Heart left ventricle (tissue), 16 donors: ENCODE results near the gene PCNT. TPM values are rescaled to one million over a fixed set of nuclear protein-coding genes. Genes with fewer than 3 reads are reported as not detected.

Experiments
- ATAC-seq, 4 donors: fragments of 200-7000 bp; cut with Tn5 transposase; one replicate each; pipeline ENCODE4 v1.9.1; 2020 to 2022; ENCODE audit warnings: moderate library complexity in 4 of 4, mild to moderate bottlenecking in 3 of 4, moderate number of reproducible peaks in 1 of 4
- DNase-seq, 5 donors: peaks; one replicate each; pipeline ENCODE4 v3.0.0-alpha.2; 2020
- H3K27ac ChIP-seq, 12 donors: fragments of 200-600 bp; sonication (generic) in 4 of 12; one replicate each; pipeline versions ENCODE4 v1.5.0 to v1.8.0; 2016 to 2022; ENCODE audit warnings: mild to moderate bottlenecking in 2 of 12
- H3K27me3 ChIP-seq, 9 donors: fragments of 200-600 bp; sonication (generic) in 2 of 9; one replicate each; pipeline versions ENCODE4 v1.5.1 to v1.8.0; 2016 to 2022; ENCODE audit warnings: mild to moderate bottlenecking in 3 of 9
- H3K36me3 ChIP-seq, 9 donors: fragments of 200-600 bp; sonication (generic) in 2 of 9; one replicate each; pipeline versions ENCODE4 v1.5.0 to v1.8.0; 2018 to 2022; ENCODE audit warnings: mild to moderate bottlenecking in 2 of 9
- H3K4me1 ChIP-seq, 12 donors: fragments of 200-600 bp; sonication (generic) in 4 of 12; one replicate each; pipeline versions ENCODE4 v1.5.0 to v1.8.0; 2016 to 2022; ENCODE audit warnings: mild to moderate bottlenecking in 3 of 12
- H3K4me3 ChIP-seq, 12 donors: fragments of 200-600 bp; sonication (generic) in 4 of 12; one replicate each; pipeline versions ENCODE4 v1.5.0 to v1.8.0; 2017 to 2022; ENCODE audit warnings: mild to moderate bottlenecking in 9 of 12, moderate library complexity in 4 of 12
- H3K9me3 ChIP-seq, 12 donors: fragments of 200-600 bp; sonication (generic) in 4 of 12; one replicate each; pipeline versions ENCODE4 v1.5.0 to v1.8.0; 2016 to 2022; ENCODE audit warnings: mild to moderate bottlenecking in 1 of 12
- POLR2A ChIP-seq, 2 donors: fragments of 450-650 bp; IDR thresholded peaks; one replicate each; pipeline ENCODE4 v1.6.1; 2017; ENCODE audit warnings: antibody characterized with exemption in 2 of 2, mild to moderate bottlenecking in 2 of 2, moderate library complexity in 2 of 2
- WGBS, 4 donors: extraction: QIAGEN DNeasy Blood & Tissue Kit in 2 of 4; methylation state at CpG; one replicate each; pipeline versions ENCODE4 v1.1.5 to v1.1.7; 2013 to 2018; 5-methylcytosine and 5-hydroxymethylcytosine counted together
- intact Hi-C, 10 donors: fragments of 100-400 bp; cut with DNase I; formaldehyde crosslinking; loops; one replicate each; pipeline versions ENCODE4 v1.11.1 to v1.14.2; 2022
- polyA plus RNA-seq, 2 donors: library from polyadenylated mRNA; stranded (reverse); fragments of 200-250 nt; gene quantifications; one replicate each; pipeline ENCODE4 v1.2.3, GENCODE V29; 2013
- total RNA-seq, 9 donors: library from RNA; depleted of rRNA in 2 of 9; stranded (reverse); fragments of >200 nt in 2 of 9; fragmentation: NEBNext Ultra II Directional in 3 of 9; extraction: Animal tissue kit (Norgen Biotek cat#: 25700) in 3 of 9; gene quantifications; one replicate each; pipeline versions ENCODE4 v1.1.0 to v1.2.4, GENCODE V29; 2016 to 2023
- TF ChIP-seq, protein P1 (sequence below), 12 donors: fragments of 200-600 bp; sonication (generic) in 4 of 12; IDR thresholded peaks; one replicate each; pipeline versions ENCODE4 v1.5.0 to v1.8.0; 2018 to 2022; ENCODE audit warnings: antibody characterized with exemption in 12 of 12, mild to moderate bottlenecking in 5 of 12
- donor health status: ischemic (EF 13 %, LVEDD 7.1; RV severe dilation, severe dysfunction).
- donor health status: healthy with polysubstance abuse.
- donor health status: DM: no; HTN: yes; CAD: no.
- donor health status: DM: no; HTN: no; CAD: no.
- donor health status: ischemic (EF 25% LVEDD 6.9; RV normal size, moderate dysfunction).
- donor health status: ischemic (EF 25% LVEDD 5.7; RV mildly dilated, moderate dysfunction).
- donor health status: healthy.
- donor health status: DM: yes; HTN: yes; CAD: no.
- donor health status: ischemic (EF 35%, LVEDD 5.7; RV mildly dilated, moderate dysfunction).
- donor health status: nonischemic (EF 11% LVEDD 7.7; RV severe dilation, severe dysfunction).
- donor health status: DM: yes; HTN: yes; CAD: no.
- donor health status: PGD.
- donor health status: ischemic (EF 29% LVEDD 5.4; RV normal size, mild dysfunction).
- donor health status: nonischemic (EF 23%, LVEDD 6.1; RV moderate dilation, normal function).

The PCNT gene
- total and polyA plus RNA-seq, 11 donors, result 17.0 to 73.0 (median 36.7) TPM

DNA sequence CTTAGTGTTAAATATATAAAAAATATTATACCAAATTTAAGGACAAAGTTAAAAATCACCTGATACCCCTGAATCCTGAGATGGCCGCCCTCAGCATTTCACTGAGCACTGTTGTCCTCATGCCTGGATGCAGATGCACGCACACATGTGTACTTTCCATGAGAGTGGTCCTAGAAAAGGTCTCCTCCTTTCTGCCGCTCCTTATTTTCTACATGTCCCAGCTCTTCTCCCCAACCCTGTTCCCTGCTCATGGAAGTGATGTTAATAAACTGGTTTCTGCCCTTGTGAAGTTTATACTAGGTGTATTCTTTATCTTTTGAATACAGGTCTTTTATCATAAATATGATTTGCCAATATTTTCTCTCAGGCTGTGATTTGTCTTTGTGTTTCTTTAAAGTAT lies 167.6 kb downstream of the PCNT start:
- WGBS, 4 donors, result 96 to 98% (median 97%) methylated on average over 3 of the region's 3 CpGs
- peaks cover 0 to 13% (median 0%) of the 10 kb centered on the region in 12 donors for H3K4me1 ChIP-seq
- no peak overlapping the region for H3K4me3 ChIP-seq
- no peak for DNase-seq
- no peak overlapping the region for H3K27ac ChIP-seq
- H3K27me3 ChIP-seq, result no peaks in the 10 kb centered on the region
- H3K9me3 ChIP-seq, result no peaks in the 10 kb centered on the region
- no peak for ATAC-seq
- intact Hi-C loops, result no loop called here
- TF ChIP-seq, protein P1, sequence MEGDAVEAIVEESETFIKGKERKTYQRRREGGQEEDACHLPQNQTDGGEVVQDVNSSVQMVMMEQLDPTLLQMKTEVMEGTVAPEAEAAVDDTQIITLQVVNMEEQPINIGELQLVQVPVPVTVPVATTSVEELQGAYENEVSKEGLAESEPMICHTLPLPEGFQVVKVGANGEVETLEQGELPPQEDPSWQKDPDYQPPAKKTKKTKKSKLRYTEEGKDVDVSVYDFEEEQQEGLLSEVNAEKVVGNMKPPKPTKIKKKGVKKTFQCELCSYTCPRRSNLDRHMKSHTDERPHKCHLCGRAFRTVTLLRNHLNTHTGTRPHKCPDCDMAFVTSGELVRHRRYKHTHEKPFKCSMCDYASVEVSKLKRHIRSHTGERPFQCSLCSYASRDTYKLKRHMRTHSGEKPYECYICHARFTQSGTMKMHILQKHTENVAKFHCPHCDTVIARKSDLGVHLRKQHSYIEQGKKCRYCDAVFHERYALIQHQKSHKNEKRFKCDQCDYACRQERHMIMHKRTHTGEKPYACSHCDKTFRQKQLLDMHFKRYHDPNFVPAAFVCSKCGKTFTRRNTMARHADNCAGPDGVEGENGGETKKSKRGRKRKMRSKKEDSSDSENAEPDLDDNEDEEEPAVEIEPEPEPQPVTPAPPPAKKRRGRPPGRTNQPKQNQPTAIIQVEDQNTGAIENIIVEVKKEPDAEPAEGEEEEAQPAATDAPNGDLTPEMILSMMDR (IDR thresholded peaks at IDR 0.05), result no peak
- TF ChIP-seq POLR2A (IDR thresholded peaks at IDR 0.05), result no peak
- H3K36me3 ChIP-seq, result peaks cover 0 to 77% (median 61%) of the 10 kb centered on the region in 9 donors

DNA sequence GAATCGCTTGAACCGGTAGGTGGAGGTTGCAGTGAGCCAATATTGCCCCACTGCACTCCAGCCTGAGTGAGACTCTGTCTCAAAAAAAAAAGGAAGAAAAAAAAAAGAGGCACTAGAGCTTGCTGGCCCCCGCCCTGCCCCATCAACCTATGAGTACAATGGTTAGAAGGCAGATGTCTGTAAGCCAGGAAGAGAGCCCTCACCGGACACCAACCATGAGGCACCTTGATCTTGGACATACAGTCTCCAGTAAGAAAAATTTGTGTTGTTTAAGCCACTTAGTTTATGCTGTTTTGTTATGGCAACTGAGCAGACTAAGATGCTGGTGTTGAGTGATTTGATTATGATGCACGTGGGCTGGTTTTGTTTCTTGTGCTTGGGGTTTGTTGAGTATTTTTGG lies 168.9 kb downstream of the PCNT start:
- H3K4me3 ChIP-seq, result no peak overlapping the region
- DNase-seq (no peak), ATAC-seq (no peak)
- no peaks in the 10 kb centered on the region for H3K9me3 ChIP-seq
- H3K4me1 ChIP-seq, result peaks cover 0 to 13% (median 0%) of the 10 kb centered on the region in 12 donors
- 71 to 90% (median 83%) methylated on average over 5 of the region's 5 CpGs for WGBS, 4 donors
- H3K36me3 ChIP-seq, result peaks cover 0 to 80% (median 61%) of the 10 kb centered on the region in 9 donors
- TF ChIP-seq, protein P1 (IDR thresholded peaks at IDR 0.05), result no peak
- TF ChIP-seq POLR2A (IDR thresholded peaks at IDR 0.05), result no peak
- intact Hi-C loops, result no loop called here
- H3K27me3 ChIP-seq, result no peaks in the 10 kb centered on the region
- H3K27ac ChIP-seq, result no peak overlapping the region

DNA sequence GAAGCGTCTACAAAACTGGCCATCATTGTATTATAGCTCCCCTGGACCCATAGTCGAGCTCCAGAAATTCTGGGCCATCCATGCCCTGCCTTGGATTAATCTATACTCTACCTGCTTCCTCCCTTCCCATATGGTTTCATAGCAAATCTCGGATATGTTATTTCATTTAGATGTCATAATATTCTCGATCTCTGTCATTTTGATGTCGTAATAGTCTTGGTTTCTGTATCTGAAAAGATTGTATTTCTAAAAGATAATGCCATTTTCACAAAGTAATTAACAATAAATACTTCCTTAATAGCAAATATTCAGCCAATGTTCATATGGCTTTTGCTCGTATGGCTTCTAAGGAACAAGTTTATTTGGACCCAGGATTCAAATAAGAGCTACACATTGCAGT lies 169.9 kb downstream of the PCNT start:
- Histone ChIP-seq H3K27ac (no peak overlapping the region), H3K4me3 (no peak overlapping the region), H3K4me1 (peaks cover 0 to 13% (median 0%) of the 10 kb centered on the region in 12 donors), H3K36me3 (peaks cover 0 to 82% (median 63%) of the 10 kb centered on the region in 9 donors), H3K9me3 (no peaks in the 10 kb centered on the region), H3K27me3 (no peaks in the 10 kb centered on the region)
- intact Hi-C loops, result no loop called here
- 95 to 97% (median 95%) methylated on average over 6 of the region's 6 CpGs for WGBS, 4 donors
- DNase-seq, result no peak
- ATAC-seq, result no peak
- TF ChIP-seq POLR2A (IDR thresholded peaks at IDR 0.05), result no peak
- TF ChIP-seq, protein P1 (IDR thresholded peaks at IDR 0.05), result no peak

Other genes with a start within 250 kb of the PCNT start
- 100 to 1,000 TPM; 118 to 484 (median 158) TPM for gene COL6A2, start 226.0 kb upstream of the PCNT start, total RNA-seq
- 100 to 1,000 TPM; 143 to 221 TPM for gene COL6A2, start 226.0 kb upstream of the PCNT start, polyA plus RNA-seq
- 1 to 10 TPM in 5 of 9 donors, under 1 TPM in 3, not detected in 1; 0.31 to 3.1 (median 1.2) TPM for gene FTCD, start 168.6 kb upstream of the PCNT start, total RNA-seq
- gene FTCD, start 168.6 kb upstream of the PCNT start, polyA plus RNA-seq, result 1 to 10 TPM in 1 of 2 donors, under 1 TPM in 1; 0.17 to 1.8 TPM
- 10 to 100 TPM in 4 of 9 donors, 1 to 10 TPM in 5; 4.9 to 16.8 (median 8.4) TPM for gene SPATC1L, start 139.7 kb upstream of the PCNT start, total RNA-seq
- 10 to 100 TPM; 11.0 to 12.9 TPM for gene SPATC1L, start 139.7 kb upstream of the PCNT start, polyA plus RNA-seq
- gene LSS, start 95.4 kb upstream of the PCNT start, total RNA-seq, result 10 to 100 TPM; 34.2 to 65.5 (median 41.7) TPM
- 10 to 100 TPM; 25.1 to 35.7 TPM for gene LSS, start 95.4 kb upstream of the PCNT start, polyA plus RNA-seq
- 10 to 100 TPM; 47.3 to 69.8 (median 56.8) TPM for gene MCM3AP, start 38.5 kb upstream of the PCNT start, total RNA-seq
- gene MCM3AP, start 38.5 kb upstream of the PCNT start, polyA plus RNA-seq, result 10 to 100 TPM; 24.5 to 50.9 TPM
- gene YBEY, start 37.8 kb upstream of the PCNT start, total RNA-seq, result 10 to 100 TPM; 11.4 to 28.1 (median 16.0) TPM
- gene YBEY, start 37.8 kb upstream of the PCNT start, polyA plus RNA-seq, result 10 to 100 TPM; 14.7 to 16.5 TPM
- 1 to 10 TPM in 6 of 9 donors, under 1 TPM in 3; 0.72 to 4.0 (median 1.3) TPM for gene C21orf58, start 286 bp upstream of the PCNT start, total RNA-seq
- 1 to 10 TPM in 1 of 2 donors, under 1 TPM in 1; 0.64 to 1.8 TPM for gene C21orf58, start 286 bp upstream of the PCNT start, polyA plus RNA-seq
- gene DIP2A, start 134.7 kb downstream of the PCNT start, total RNA-seq, result 10 to 100 TPM; 17.1 to 31.9 (median 22.6) TPM
- 10 to 100 TPM; 13.4 to 26.3 TPM for gene DIP2A, start 134.7 kb downstream of the PCNT start, polyA plus RNA-seq